ENCODE data around the gene POLR3H. TPM values are rescaled to one million over a fixed set of nuclear protein-coding genes. Genes with fewer than 3 reads are reported as not detected.

The POLR3H gene
- total RNA-seq, 1 donor from 2014 or later: 9.7 TPM

- Histone ChIP-seq H3K27me3 (ENCODE audit: control insufficient read depth, insufficient read depth, low read length) (no peaks in the 10 kb centered on the region), H3K4me3 (ENCODE audit: low read depth, low read length) (no peak overlapping the region), H3K36me3 (ENCODE audit: control insufficient read depth, insufficient read depth, low read length) (peaks cover 8% of the 10 kb centered on the region)
- DNase-seq (ENCODE audit: low read depth): no peak
- peak; percentile 91 for TF ChIP-seq CTCF (IDR thresholded peaks at IDR 0.05; ENCODE audit: insufficient read depth, low read length, poor library complexity, severe bottlenecking)
Measured at GRCh38 chr22:41526830-41527799, 17.2 kb downstream of the POLR3H start.

- no peaks in the 10 kb centered on the region for H3K27me3 ChIP-seq (ENCODE audit: control insufficient read depth, insufficient read depth, low read length)
- no peak for TF ChIP-seq CTCF (IDR thresholded peaks at IDR 0.05; ENCODE audit: insufficient read depth, low read length, poor library complexity, severe bottlenecking)
- no peak for DNase-seq (ENCODE audit: low read depth)
- H3K4me3 ChIP-seq (ENCODE audit: low read depth, low read length): no peak overlapping the region
- H3K36me3 ChIP-seq (ENCODE audit: control insufficient read depth, insufficient read depth, low read length): peaks cover 8% of the 10 kb centered on the region
Measured at GRCh38 chr22:41526226-41526829, 17.9 kb downstream of the POLR3H start.

- H3K4me3 ChIP-seq (ENCODE audit: low read depth, low read length): no peak overlapping the region
- H3K36me3 ChIP-seq (ENCODE audit: control insufficient read depth, insufficient read depth, low read length): peaks cover 5% of the 10 kb centered on the region
- no peaks in the 10 kb centered on the region for H3K27me3 ChIP-seq (ENCODE audit: control insufficient read depth, insufficient read depth, low read length)
- no peak for TF ChIP-seq CTCF (IDR thresholded peaks at IDR 0.05; ENCODE audit: insufficient read depth, low read length, poor library complexity, severe bottlenecking)
- DNase-seq (ENCODE audit: low read depth): no peak
Measured at GRCh38 chr22:41525450-41526225, 18.6 kb downstream of the POLR3H start.

- no peak overlapping the region for H3K4me3 ChIP-seq (ENCODE audit: low read depth, low read length)
- H3K27me3 ChIP-seq (ENCODE audit: control insufficient read depth, insufficient read depth, low read length): no peaks in the 10 kb centered on the region
- no peak for DNase-seq (ENCODE audit: low read depth)
- H3K36me3 ChIP-seq (ENCODE audit: control insufficient read depth, insufficient read depth, low read length): peaks cover 4% of the 10 kb centered on the region
- no peak for TF ChIP-seq CTCF (IDR thresholded peaks at IDR 0.05; ENCODE audit: insufficient read depth, low read length, poor library complexity, severe bottlenecking)
Measured at GRCh38 chr22:41524809-41525449, 19.3 kb downstream of the POLR3H start.

- no peak for DNase-seq (ENCODE audit: low read depth)
- no peak overlapping the region for H3K4me3 ChIP-seq (ENCODE audit: low read depth, low read length)
- peaks cover 4% of the 10 kb centered on the region for H3K36me3 ChIP-seq (ENCODE audit: control insufficient read depth, insufficient read depth, low read length)
- TF ChIP-seq CTCF (IDR thresholded peaks at IDR 0.05; ENCODE audit: insufficient read depth, low read length, poor library complexity, severe bottlenecking): no peak
- no peaks in the 10 kb centered on the region for H3K27me3 ChIP-seq (ENCODE audit: control insufficient read depth, insufficient read depth, low read length)
Measured at GRCh38 chr22:41524251-41524661, 20.0 kb downstream of the POLR3H start.

Measured in kidney epithelial cell (primary cell).